Raji (cell line): ENCODE results near the gene MPRIP.

Experiments used
- POLR2A ChIP-seq: IDR thresholded peaks from 2 replicates; pipeline ENCODE4 v1.6.1; 2011; ENCODE audit warnings: low read depth, low read length, control low read depth; ENCODE audit not compliant: insufficient read depth

Gene MPRIP

GRCh38 chr17:17044846-17045561, 2.7 kb downstream of the MPRIP start:
- no peak for TF ChIP-seq POLR2A

DNA sequence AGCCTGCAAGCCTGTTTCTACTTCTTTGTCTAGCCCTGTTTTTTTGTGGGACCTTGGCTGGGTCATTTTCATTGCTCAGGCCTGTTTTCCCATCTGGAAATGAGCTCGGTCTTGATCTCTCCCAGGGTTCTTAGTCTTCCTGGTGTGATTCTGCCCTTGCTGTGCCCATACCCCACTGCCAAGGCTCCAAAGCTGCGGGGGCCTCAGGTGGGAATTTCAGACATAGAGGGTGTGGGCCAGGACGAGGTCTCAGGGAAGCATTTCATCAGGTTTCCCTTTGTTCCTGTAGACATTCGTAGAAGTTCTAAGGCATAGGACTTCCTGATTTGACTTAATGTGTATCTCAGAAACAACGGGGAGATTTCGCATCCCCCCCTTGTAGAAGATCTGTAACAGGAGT, 5.8 kb downstream of the MPRIP start:
- no peak for TF ChIP-seq POLR2A

DNA sequence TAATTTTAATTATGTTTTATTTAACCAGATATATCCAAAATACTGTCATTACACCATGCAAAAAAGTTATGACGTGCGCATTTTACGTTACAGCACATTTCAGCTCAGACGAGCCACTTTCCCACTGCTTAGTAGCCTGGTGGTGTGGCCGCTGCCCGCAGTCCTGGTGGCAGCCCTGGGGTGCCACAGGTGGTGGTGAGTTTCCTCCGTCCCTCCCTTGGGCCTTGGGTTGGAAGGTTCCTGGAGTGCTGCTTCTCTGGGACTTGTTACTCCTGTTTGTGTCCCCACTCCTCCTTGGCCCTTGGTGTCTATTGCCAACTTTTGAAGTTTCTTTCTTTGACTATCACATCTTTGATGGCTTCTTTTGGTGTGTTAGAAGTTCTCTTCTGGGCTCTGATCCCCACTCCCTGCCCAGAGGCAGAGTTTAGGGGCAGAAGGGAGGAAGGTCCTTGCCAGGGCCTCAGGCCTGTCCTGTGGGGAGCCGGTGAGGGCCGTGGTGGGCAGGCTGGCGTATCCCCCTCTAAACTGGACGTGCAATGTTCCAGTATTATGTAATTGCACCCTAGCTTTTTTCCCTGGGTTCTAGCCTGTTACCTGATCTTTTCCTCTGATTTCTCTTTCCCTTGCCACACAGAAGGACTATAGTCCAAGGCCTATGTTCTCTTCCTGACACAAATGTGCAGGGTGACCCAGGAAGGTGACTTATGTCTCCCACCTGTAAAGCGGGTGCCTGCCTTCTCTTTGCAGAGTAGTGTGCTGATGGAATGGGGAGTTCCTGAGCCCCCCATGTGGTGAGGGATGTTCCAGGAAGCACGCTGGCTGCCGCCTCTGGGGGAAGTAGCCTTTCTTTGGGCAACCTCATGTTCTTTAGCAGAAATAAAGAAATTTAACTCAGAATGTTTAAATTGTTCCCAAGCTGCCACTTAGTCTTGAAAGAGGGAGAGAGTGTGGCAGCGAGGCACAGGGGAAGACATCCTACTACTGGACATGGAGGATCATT, 8.4 kb downstream of the MPRIP start:
- no peak for TF ChIP-seq POLR2A

DNA sequence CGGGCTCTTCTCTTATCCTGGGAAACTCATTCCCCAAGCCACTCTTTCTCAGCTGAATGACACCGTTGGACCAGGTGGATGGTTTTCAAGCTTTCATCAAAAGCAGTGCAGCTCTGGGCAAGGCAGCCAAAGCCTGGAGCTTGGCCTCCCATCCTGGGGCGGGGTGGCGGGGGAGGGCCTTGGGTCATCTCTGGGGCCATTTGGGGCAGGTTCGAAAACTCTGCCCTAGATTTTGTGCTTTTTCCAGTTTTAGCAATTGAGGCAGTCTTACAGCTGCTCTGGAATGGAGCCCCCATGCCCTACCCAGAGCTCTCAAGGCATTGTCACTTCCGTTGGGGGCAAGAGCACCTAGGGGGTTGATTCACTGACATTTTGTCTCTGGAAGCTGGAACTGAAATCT, 9.1 kb downstream of the MPRIP start:
- TF ChIP-seq POLR2A: no peak

GRCh38 chr17:17051791-17052461, 9.7 kb downstream of the MPRIP start:
- no peak for TF ChIP-seq POLR2A

DNA sequence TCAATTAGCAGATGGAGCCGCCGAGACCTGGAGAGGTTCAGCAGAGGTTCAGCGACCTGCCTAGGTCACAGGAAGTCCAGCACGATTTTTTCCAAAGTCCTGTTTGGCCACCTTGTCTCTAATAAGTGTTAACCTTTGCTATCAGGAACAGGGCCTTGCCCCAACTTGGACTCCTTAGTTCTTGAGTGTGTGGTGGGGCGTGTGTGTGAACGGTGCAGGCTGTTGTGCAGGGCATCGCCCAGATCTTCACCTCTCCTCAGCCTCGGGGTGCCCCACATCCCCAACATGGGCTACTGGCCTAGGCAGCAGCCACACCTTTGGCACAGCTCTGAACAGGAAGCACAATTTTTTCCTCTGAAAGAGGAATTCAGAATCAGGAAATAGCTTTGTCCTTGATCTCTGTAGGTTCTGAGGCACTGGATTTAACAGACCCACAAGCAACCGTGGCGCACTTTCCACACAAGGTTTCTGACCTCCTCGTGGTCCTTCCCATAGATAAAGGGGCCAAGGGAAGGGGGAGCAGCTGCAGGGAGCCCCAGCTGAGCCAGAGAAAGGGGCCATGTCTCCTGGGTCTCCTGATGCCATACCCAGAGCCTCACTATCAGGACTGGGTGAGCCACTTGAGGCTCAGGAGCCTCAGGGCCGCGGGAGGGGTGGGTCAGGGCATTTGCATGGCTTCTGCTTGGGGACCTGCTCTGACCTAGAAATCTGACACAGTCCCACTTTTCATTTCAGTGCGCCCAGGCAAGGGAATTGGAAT, 10.4 kb downstream of the MPRIP start:
- no peak for TF ChIP-seq POLR2A

GRCh38 chr17:17053446-17054379, 11.5 kb downstream of the MPRIP start:
- TF ChIP-seq POLR2A: no peak

DNA sequence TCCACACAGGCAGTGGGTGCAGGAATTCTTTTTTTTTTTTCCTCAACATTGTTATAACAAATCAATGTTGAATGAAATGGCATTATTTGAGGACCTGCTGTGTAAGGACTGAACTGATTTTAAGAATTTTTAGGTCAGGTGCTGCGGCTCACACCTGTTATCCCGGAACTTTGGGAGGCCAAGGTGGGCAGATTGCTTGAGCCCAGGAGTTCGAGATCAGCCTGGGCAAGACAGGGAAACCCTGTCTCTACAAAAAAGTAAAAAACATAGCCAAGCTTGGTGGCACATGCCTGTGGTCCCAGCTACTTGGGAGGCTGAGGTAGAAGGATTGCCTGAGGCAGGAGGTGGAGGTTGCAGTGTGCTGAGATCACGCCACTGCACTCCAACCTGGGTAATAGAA, 12.4 kb downstream of the MPRIP start:
- TF ChIP-seq POLR2A: no peak

DNA sequence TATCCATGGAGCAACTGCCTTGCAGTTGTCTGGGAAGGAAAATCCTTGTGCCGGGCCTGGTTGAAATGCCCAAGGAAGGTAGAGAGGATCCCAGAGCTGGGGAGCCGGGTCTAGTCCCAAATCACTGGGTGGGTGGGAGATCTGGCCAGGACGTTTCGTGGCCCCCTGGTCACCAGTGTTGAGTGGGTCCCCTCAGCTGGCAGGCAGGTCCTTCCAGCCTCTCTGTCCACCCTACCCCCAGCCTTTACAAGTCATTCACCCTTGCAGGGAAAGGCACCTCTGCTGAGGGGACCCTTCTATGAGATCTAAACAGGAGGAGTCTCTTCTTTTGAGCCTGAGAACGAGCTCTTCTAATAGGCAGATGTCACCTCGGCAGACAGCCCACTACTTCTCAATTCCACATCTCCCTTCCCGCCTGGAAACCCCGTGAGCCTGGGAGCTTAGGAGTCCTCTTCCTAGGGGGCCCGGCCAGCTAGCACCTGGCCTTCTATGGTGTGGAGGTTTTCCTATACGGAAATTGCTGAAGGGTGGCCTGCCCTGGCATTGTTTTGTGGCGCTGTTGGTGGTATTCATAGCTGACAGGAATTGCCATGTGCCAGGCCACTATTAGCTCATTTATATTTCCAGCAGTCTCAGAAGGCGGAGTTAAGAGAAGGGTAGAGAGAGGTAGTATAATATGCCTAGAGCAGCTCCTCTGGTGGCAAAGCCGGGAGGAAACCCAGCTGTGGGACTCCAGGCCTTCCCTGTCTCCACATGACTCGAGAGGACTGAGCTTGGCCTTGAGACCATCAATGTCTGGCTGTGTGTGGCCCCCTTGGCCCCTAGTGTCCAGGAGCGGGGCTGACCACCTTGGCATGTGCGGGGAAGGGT, 13.3 kb downstream of the MPRIP start:
- no peak for TF ChIP-seq POLR2A

DNA sequence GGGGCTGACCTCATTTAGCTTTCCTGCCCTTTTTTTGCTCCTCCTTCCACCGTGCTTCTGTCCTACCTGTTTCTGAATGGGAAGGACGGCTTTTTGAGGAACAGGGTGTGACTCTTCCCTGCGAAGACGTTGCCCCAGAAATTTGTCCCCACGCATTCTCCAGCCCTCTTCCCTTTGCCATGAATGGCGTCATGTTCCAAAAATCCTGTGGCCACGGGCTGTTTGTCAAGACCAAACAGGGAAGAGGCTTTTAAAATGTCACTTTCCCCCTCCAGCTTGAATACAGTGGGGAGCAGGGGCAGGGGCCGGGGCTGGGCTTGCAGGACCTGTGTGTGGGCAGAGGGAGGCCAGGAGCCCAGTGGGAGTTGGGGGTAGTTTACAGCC, 13.9 kb downstream of the MPRIP start:
- no peak for TF ChIP-seq POLR2A

GRCh38 chr17:17057057-17057551, 14.8 kb downstream of the MPRIP start:
- no peak for TF ChIP-seq POLR2A

DNA sequence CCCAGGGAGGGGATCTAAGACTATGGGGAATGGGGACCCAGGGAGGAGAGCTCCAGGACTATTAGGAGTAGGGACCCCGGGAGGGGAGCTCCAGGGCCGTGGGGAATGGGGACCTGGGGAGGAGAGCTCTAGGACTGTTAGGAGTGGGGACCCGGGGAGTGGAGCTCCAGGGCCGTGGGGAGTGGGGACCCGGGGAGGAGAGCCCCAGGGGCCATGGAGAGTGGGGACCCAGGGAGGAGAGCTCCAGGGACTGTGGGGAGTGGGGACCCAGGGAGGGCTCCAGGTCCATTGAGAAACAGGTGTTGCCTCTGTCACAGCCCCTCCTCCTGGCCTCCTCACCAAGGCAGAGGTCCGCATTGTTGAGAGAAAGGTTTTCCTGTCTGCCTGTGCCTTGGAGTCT, 16.0 kb downstream of the MPRIP start:
- TF ChIP-seq POLR2A: no peak

- TF ChIP-seq POLR2A: no peak
Measured at GRCh38 chr17:17059301-17059890, 17.1 kb downstream of the MPRIP start.
